Measurements from ENCODE around the gene RASA2.

The RASA2 gene

DNA sequence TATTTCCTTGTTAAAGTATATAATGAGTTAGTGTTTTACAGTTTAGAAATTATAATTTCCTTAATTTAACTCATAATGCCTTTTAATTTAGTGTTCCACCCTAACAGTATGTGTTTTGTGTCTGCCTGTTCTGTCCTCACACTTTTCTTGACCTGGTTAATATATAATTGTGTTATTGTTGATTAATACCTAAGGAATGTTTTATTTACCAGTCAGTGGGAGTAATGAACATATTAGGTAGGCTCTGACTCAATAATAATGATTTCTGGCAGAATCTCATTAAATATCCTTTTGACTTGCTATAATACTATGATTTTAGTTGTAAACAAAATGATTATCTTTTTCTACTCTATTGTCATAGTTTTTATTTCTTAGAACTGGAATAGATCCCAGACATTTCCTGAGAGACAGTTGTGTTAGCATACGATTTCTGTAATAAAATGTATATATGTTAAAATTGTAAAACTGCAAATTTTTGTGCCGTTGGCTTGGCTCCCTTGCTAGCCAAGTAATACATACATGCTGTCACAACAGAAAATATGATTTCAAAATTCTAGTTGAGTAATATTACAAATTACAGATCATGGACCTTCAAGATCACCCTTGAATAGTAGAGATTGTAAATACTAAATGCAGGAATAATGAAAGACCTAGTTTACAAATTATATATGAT is 51.9 kb downstream of the RASA2 start:
- no peak for DNase-seq

- no peak for DNase-seq
Measured at GRCh38 chr3:141539431-141540187, 52.8 kb downstream of the RASA2 start.

DNA sequence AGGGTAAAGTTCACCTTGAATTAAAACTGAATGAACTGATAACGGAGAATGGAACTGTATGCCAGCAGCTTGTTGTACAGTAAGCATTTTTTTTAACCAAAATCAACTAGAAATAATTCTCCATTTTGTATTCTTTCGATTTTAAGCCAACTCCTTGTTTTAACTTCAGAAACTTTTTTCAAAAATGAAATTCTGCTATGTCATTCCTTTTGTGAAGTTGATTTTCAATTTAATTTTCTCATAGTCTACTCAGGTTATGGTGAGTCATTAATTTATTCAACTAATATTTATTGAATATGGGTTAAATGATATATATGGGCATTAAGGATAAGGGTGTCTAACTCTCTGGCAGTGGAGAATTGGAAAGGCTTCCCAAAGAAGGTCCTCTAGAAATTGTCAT is 53.7 kb downstream of the RASA2 start:
- no peak for DNase-seq

DNA sequence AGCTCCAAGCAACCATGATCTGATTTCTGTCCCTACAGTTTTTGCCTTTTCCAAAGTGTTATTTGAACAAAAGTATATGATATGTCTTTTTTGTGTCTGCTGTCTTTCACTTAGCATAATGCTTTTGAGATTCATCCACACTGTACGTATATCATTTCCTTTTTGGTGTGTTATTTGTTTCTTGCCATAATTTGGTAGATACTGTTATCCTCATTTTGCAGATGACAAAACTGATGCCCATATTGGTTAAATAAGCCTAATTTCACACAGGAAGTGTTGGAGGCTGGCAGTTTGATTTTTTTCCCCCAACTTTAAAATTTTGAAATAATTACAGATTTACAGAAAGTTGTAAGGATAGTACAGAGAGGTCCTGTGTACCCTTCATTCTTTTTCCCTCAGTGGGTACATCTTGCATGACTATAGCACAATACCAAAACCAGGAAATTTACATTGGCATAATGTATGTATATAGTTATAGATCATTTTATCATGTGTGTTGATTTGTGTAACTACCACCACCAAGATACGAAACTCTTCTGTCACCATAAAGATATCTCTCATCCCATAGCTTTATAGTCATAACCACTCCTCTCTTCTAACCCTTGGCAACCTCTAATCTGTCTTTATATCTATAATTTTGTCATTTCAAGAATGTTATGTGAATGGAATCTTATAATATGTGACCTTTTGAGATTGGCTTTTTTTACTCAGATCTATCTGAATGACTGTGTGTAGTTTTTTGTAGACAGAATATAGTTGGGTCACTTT is 55.6 kb downstream of the RASA2 start:
- peak; percentile 85 for DNase-seq

DNA sequence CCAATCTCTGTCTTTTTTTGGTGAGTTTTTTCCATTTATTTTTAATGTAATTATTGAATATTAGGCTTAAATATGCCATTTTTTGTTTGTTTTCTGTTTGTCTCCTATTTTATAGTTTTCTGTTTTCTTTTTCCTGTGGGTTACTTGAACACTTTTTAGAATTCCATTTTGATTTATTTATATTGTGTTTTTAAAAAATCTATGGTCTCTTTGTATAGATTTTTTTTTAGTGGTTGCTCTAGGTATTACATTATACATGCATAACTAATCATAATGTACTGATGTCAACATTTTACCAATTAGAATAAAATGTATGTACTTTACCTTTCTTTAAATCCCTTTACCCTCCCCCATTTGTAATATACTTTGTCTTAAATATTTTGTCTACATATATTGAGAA is 56.2 kb downstream of the RASA2 start:
- no peak for DNase-seq

- peak; percentile 61 for DNase-seq
Measured at GRCh38 chr3:141544697-141545096, 57.9 kb downstream of the RASA2 start.

DNA sequence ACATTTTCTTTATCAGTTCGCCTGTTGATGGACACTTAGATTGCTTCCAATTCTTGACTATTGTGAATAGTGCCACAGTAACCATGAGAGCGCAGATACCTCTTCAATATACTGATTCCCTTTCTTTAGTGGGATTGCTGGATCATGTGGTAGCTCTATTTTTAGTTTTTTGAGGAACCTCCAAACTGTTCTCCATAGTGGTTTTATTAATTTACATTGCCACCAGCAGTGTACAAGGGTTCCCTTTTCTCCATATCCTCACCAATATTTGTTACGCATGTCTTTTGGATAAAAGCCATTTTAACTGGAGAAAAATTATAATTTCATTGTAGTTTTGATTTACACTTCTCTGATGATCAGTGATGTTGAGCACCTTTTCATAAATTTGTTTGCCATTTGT is 59.3 kb downstream of the RASA2 start:
- no peak for DNase-seq

- DNase-seq: no peak
Measured at GRCh38 chr3:141546586-141546985, 59.8 kb downstream of the RASA2 start.

- no peak for DNase-seq
Measured at GRCh38 chr3:141547791-141548190, 61.0 kb downstream of the RASA2 start.

- no peak for DNase-seq
Measured at GRCh38 chr3:141550926-141551665, 64.3 kb downstream of the RASA2 start.

DNA sequence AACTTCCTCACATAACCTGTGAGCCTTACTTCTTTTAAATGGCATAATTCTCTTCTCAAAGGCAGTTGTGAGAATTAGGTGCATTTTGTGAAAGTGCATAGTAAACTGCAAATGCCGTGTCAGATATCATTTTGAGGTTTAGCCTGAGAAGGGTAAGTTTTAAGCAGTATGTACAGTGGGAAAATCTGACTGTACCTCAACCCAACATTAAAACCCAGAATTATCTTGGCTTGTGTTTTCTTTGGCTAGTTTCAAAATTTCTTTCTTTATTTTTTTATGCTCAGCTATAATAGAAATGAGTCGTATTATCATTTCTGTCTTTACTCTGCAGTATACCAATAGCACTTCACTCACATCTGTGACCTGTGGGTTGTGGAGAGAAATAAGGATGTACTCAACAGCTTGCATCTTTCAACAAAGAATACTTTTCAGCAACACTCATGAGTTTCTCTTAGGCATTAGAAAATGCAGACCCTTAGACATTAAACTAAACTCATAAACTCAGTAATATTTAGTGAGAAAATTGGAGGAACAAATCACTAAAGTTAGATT is 65.7 kb downstream of the RASA2 start:
- DNase-seq: peak; percentile 72

DNA sequence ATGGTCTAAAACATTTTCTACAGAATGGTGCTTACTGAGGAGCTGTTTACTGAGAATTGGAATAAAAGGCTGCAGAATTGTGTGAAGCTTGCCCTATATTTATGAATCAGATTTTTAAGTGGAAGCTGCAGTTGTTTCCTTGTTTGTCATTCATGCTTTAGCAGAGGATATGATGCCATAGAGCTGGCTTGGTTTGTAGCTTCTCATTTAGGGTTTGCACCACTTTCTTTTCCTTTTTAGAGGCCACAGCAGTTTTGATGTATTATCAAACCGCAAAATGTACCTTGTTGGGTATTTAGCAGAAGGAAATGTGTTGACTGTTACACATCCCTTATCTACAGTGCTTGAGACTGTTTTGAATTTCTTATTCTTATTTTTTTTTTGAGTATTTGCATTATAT is 66.2 kb downstream of the RASA2 start:
- DNase-seq: peak; percentile 90

DNA sequence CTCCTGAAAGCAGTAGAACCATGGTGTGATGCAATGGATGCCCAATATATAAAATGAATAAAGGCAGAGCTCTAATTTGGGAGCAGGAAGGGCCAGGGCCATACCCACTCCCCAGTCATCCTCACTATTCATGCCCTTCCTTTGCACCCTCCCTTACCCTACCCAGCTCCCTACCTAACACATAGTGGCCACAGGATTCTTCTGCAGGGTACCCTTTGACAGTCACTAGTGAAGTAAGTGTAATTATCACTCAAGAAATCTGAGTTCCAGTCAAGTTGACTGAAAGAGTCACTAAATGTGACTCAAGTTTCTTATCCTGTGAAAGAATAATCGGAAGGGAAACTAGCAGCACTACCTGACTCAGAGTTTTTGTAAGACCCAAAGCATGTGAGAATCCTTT is 69.2 kb downstream of the RASA2 start:
- DNase-seq: peak; percentile 85

GRCh38 chr3:141557961-141558706 is 71.3 kb downstream of the RASA2 start:
- no peak for DNase-seq

DNA sequence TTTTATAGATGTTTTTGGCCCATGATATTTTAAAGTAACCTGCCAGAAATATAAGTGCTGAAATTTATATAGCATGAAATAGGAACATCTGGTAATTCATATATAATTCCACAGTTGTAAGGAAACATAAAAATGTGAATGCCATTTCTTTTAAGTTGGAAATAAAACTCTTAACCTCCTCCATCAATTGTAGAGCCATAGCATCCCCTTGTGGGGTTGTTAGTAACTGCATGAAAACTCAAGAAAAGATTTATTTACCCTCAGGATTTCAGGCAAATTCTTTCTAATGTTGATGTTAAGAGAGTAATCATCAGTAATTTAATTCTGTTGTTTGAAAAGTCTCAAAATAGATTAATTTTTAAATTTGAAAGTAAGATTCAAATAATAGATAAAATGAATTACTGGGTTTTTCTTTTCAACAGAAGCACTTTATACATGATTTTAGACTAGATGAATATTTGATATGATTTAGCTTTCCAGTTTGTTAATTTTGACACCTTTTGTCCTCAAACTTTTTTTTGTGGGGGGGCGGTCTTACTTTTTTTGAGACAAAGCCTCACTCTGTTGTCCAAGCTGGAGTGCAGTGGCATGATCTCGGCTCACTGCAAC is 74.7 kb downstream of the RASA2 start:
- peak; percentile 66 for DNase-seq

- DNase-seq: no peak
Measured at GRCh38 chr3:141564241-141564640, 77.4 kb downstream of the RASA2 start.

DNA sequence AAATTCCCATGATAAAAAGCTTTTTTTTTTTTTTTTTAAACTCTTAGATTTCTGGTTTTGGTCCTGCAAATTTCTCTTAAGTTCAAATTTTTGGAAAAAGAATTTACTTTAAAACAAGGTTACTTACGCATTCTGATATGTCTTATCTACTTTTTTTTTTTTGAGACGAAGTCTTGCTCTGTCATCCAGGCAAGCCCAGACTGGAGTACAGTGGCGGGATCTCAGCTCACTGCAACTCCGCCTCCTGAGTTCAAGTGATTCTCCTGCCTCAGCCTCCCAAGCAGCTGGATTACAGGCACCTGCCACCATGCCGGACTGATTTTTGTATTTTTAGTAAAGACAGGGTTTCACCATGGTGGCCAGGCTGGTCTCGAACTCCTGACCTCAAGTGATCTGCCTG is 83.2 kb downstream of the RASA2 start:
- no peak for DNase-seq

DNA sequence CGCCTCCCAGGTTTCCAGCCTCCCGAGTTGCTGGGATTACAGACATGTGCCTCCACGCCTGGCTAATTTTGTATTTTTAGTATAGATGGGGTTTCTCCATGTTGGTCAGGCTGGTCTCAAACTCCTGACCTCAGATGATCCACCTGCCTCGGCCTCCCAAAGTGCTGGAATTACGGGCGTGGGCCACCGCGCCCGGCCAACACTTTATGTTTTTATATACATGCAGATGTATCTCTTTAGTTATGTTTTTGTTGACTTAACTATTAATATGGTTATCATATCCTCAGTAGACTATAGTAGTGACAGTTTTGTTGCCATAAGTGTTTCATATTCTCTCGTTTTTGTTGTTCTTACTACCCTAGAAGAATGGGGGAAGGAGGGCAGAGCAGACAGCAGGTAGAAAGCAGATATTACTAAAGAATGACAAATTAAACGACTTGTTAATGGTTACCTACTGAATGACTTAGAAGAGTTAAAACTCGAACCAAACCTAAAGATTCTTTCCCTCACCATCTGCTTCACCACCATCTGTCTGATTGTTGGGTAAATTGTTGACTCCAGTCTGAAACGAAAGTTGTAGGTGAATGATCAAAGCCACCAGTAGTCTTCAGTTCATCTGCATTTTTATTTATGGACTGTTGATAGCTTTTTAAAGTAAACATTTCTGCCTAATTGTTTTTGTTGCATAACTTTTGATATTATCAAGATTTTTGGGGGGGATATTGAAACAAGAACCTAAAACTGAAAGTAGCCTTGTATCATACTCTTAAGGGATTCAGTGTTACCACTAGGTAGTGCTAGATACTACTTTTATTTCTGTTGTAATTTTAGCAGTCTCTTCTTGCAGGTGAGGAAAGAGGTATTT is 89.3 kb downstream of the RASA2 start:
- peak; percentile 19 for DNase-seq

GRCh38 chr3:141576744-141577052 is 89.9 kb downstream of the RASA2 start:
- no peak for DNase-seq

GRCh38 chr3:141578202-141578973 is 91.6 kb downstream of the RASA2 start:
- DNase-seq: no peak
